DOHH2 (cell line): ENCODE measurements around the gene PMFBP1.

Source experiments
- H3F3A ChIP-seq: fragments of 200-600 bp; sonication (generic), shearing (Covaris generic); 2 replicates; pipeline ENCODE4 v1.6.0; 2016; ENCODE audit warnings: antibody characterized with exemption, mild to moderate bottlenecking; ENCODE audit not compliant: control insufficient read depth, insufficient read depth
- H3K27ac ChIP-seq: fragments of 200-600 bp; sonication (generic); 2 replicates; pipeline ENCODE4 v1.5.1; 2014; ENCODE audit warnings: low read depth, mild to moderate bottlenecking, low read length, moderate library complexity
- H3K27me3 ChIP-seq: fragments of 200-600 bp; sonication (generic); 2 replicates; pipeline ENCODE4 v1.6.1; 2014; ENCODE audit warnings: mild to moderate bottlenecking, low read length, mixed read lengths; ENCODE audit not compliant: control insufficient read depth
- H3K36me3 ChIP-seq: fragments of 200-600 bp; sonication (generic); 2 replicates; pipeline ENCODE4 v1.6.1; 2014; ENCODE audit warnings: mild to moderate bottlenecking, low read length, moderate library complexity, mixed read lengths; ENCODE audit not compliant: control insufficient read depth
- H3K4me1 ChIP-seq: fragments of 200-600 bp; sonication (generic); 2 replicates; pipeline ENCODE4 v1.6.1; 2014; ENCODE audit warnings: mild to moderate bottlenecking, low read length, mixed read lengths; ENCODE audit not compliant: control insufficient read depth
- H3K4me2 ChIP-seq: fragments of 200-600 bp; sonication (generic); 2 replicates; pipeline ENCODE4 v1.6.0; 2014; ENCODE audit warnings: mild to moderate bottlenecking, low read length, moderate library complexity
- H3K4me3 ChIP-seq: fragments of 200-600 bp; sonication (generic); 2 replicates; pipeline ENCODE4 v1.5.1; 2014; ENCODE audit warnings: mild to moderate bottlenecking, low read length, mixed read lengths
- H3K79me2 ChIP-seq: fragments of 200-600 bp; sonication (generic); 2 replicates; pipeline ENCODE4 v1.6.1; 2014; ENCODE audit warnings: mild to moderate bottlenecking, low read length, mixed read lengths; ENCODE audit not compliant: control insufficient read depth
- H3K9me2 ChIP-seq: fragments of 200-600 bp; sonication (generic); replicated peaks from 2 replicates; pipeline ENCODE4 v1.6.1; 2014; ENCODE audit warnings: mild to moderate bottlenecking, low read length, mixed read lengths; ENCODE audit not compliant: control insufficient read depth
- H3K9me3 ChIP-seq: fragments of 200-600 bp; sonication (generic); 2 replicates; pipeline ENCODE4 v1.6.1; 2014; ENCODE audit warnings: antibody characterized with exemption, low read length, mixed read lengths; ENCODE audit not compliant: control insufficient read depth, insufficient read depth
- H4K20me1 ChIP-seq: fragments of 200-600 bp; sonication (generic); 2 replicates; pipeline ENCODE4 v1.6.0; 2014; ENCODE audit warnings: low read depth, mild to moderate bottlenecking, antibody characterized with exemption, low read length, moderate library complexity; ENCODE audit not compliant: control insufficient read depth, insufficient read depth
- CTCF ChIP-seq: fragments of 200-600 bp; sonication (generic); IDR thresholded peaks from one replicate; pipeline ENCODE4 v1.5.1; 2014; ENCODE audit warnings: antibody characterized with exemption, mild to moderate bottlenecking, low read depth, low read length; ENCODE audit not compliant: poor library complexity, severe bottlenecking
- EZH2phosphoT487 ChIP-seq: fragments of 200-600 bp; sonication (generic); IDR thresholded peaks from 2 replicates; pipeline ENCODE4 v1.6.1; 2017; ENCODE audit warnings: borderline replicate concordance, mild to moderate bottlenecking, antibody characterized with exemption, low read length, moderate library complexity, mixed read lengths

PMFBP1 gene

GRCh38 chr16:72110662-72111615 is 61.0 kb downstream of the PMFBP1 start:
- Histone ChIP-seq H3K4me3 (no peak overlapping the region), H3K79me2 (no peaks in the 10 kb centered on the region), H3K4me2 (no peak overlapping the region), H3K27me3 (no peaks in the 10 kb centered on the region), H3K9me2 (no peaks in the 10 kb centered on the region), H4K20me1 (no peaks in the 10 kb centered on the region), H3F3A (no peaks in the 10 kb centered on the region), H3K27ac (no peak overlapping the region), H3K36me3 (peaks cover 64% of the 10 kb centered on the region), H3K9me3 (no peaks in the 10 kb centered on the region), H3K4me1 (no peaks in the 10 kb centered on the region)
- TF ChIP-seq EZH2phosphoT487 (no peak), CTCF (no peak)

- no peak for TF ChIP-seq EZH2phosphoT487
- no peak for TF ChIP-seq CTCF
- H3K4me1 ChIP-seq: no peaks in the 10 kb centered on the region
- no peaks in the 10 kb centered on the region for H3F3A ChIP-seq
- no peaks in the 10 kb centered on the region for H3K27me3 ChIP-seq
- H3K4me3 ChIP-seq: no peak overlapping the region
- peaks cover 73% of the 10 kb centered on the region for H3K36me3 ChIP-seq
- no peaks in the 10 kb centered on the region for H3K9me2 ChIP-seq
- no peak overlapping the region for H3K4me2 ChIP-seq
- H3K79me2 ChIP-seq: no peaks in the 10 kb centered on the region
- no peak overlapping the region for H3K27ac ChIP-seq
- H3K9me3 ChIP-seq: no peaks in the 10 kb centered on the region
- H4K20me1 ChIP-seq: no peaks in the 10 kb centered on the region
Observed at GRCh38 chr16:72109966-72110530, 61.9 kb downstream of the PMFBP1 start.

GRCh38 chr16:72109300-72109699 is 62.7 kb downstream of the PMFBP1 start:
- Histone ChIP-seq H3K36me3 (peaks cover 81% of the 10 kb centered on the region), H3K9me3 (no peaks in the 10 kb centered on the region), H3K27me3 (no peaks in the 10 kb centered on the region), H3F3A (no peaks in the 10 kb centered on the region), H3K4me1 (no peaks in the 10 kb centered on the region), H3K4me2 (no peak overlapping the region), H3K9me2 (no peaks in the 10 kb centered on the region), H3K27ac (no peak overlapping the region), H4K20me1 (no peaks in the 10 kb centered on the region), H3K4me3 (no peak overlapping the region), H3K79me2 (no peaks in the 10 kb centered on the region)
- TF ChIP-seq EZH2phosphoT487: no peak
- no peak for TF ChIP-seq CTCF
